HepG2 (cell line): Measurements from ENCODE around the gene HBB. TPM values are rescaled to one million over a fixed set of nuclear protein-coding genes. Genes with fewer than 3 reads are reported as not detected.

ENCODE experiments used
- ATAC-seq: fragments of 200-7000 bp; cut with Tn5 transposase; 3 replicates; pipeline ENCODE4 v1.9.1; 2020; ENCODE audit warnings: mild to moderate bottlenecking, moderate library complexity
- BruUV-seq: library from RNA; stranded (reverse); fragments of 400-500 nt; replicated peaks from 2 replicates; lab custom pipeline; 2021; lab: Mats Ljungman, UMichigan
- CTCF ChIA-PET: fragments of 300-600 bp; formaldehyde crosslinking; extraction: SDS; loops from one replicate; lab custom pipeline; 2021; ENCODE audit warnings: low total read pairs, inconsistent platforms, low intra/inter-chr PET ratio; lab: Yijun Ruan, JAX
- POLR2A ChIA-PET: fragments of 350-600 bp; sonication (Branson Sonifier 250); formaldehyde crosslinking; loops from one replicate; lab custom pipeline; 2020; ENCODE audit warnings: antibody characterized with exemption, inconsistent platforms; lab: Yijun Ruan, JAX
- DNase-seq: peaks from one replicate; pipeline ENCODE4 v3.0.0-alpha.2; 2015; ENCODE audit warnings: low spot score
- FAIRE-seq: peaks from 3 replicates; lab custom pipeline; 2011; peaks lifted over from hg19 to GRCh38; lab: Jason Lieb, UNC
- H2AFZ ChIP-seq: one replicate; pipeline ENCODE4 v1.6.1; 2011; ENCODE audit warnings: low read length, inconsistent platforms
- H3K27ac ChIP-seq: fragments of 300-600 bp; 3 replicates; pipeline ENCODE4 v1.8.0; 2011; ENCODE audit warnings: mixed run types, mild to moderate bottlenecking, mixed read lengths, low read length, inconsistent platforms; ENCODE audit not compliant: insufficient read depth; ENCODE audit errors: extremely low read length
- H3K27me3 ChIP-seq, 2 experiments: fragments of 200-600 bp in 1 of 2; 2 replicates in 1 of 2; 3 replicates in 1 of 2; pipeline versions ENCODE4 v1.6.0 to v1.8.0; 2011; ENCODE audit warnings: low read length in 2 of 2, mild to moderate bottlenecking in 2 of 2, moderate library complexity in 2 of 2, inconsistent platforms in 1 of 2; ENCODE audit not compliant: insufficient read depth in 2 of 2, control insufficient read depth in 1 of 2
- H3K36me3 ChIP-seq, 2 experiments: fragments of 200-600 bp in 1 of 2; replicated peaks in 1 of 2; 2 replicates in 1 of 2; 3 replicates in 1 of 2; pipeline versions ENCODE4 v1.5.1 to v1.8.0; 2011; ENCODE audit warnings: low read length in 2 of 2, inconsistent platforms in 1 of 2; ENCODE audit not compliant: insufficient read depth in 2 of 2, control insufficient read depth in 1 of 2
- H3K4me1 ChIP-seq: 2 replicates; pipeline ENCODE4 v1.5.1; 2012; ENCODE audit warnings: low read length, inconsistent platforms; ENCODE audit not compliant: insufficient read depth
- H3K4me2 ChIP-seq: 2 replicates; pipeline ENCODE4 v1.6.0; 2011; ENCODE audit warnings: low read depth, low read length, inconsistent platforms
- H3K4me3 ChIP-seq, 3 experiments: fragments of 200-600 bp in 1 of 3; sonication (generic), shearing (Covaris generic) in 1 of 3; replicated peaks in 1 of 3; 2 replicates each; pipeline ENCODE4 v1.5.1; 2011 to 2016; ENCODE audit warnings: low read length in 3 of 3, inconsistent platforms in 2 of 3, low read depth in 2 of 3, mild to moderate bottlenecking in 2 of 3, control low read depth in 1 of 3, mixed read lengths in 1 of 3; ENCODE audit not compliant: insufficient read depth in 1 of 3
- H3K79me2 ChIP-seq: one replicate; pipeline ENCODE4 v1.6.1; 2011; ENCODE audit warnings: low read length, inconsistent platforms; ENCODE audit not compliant: insufficient read depth
- H3K9ac ChIP-seq: 2 replicates; pipeline ENCODE4 v1.6.0; 2011; ENCODE audit warnings: mild to moderate bottlenecking, low read depth, low read length, inconsistent platforms; ENCODE audit not compliant: insufficient read depth
- H3K9me3 ChIP-seq: 2 replicates; pipeline ENCODE4 v1.5.1; 2012; ENCODE audit warnings: mild to moderate bottlenecking, low read length
- H4K20me1 ChIP-seq: 2 replicates; pipeline ENCODE4 v1.6.0; 2011; ENCODE audit warnings: inconsistent platforms, mild to moderate bottlenecking, low read length, moderate library complexity; ENCODE audit not compliant: insufficient read depth
- ARID2 ChIP-seq: sonication (generic); formaldehyde crosslinking; IDR thresholded peaks from 2 replicates; pipeline ENCODE4 v1.8.1; 2022; ENCODE audit warnings: mild to moderate bottlenecking, missing genetic modification reagents, borderline replicate concordance
- ELF3 ChIP-seq: IDR thresholded peaks from 2 replicates; pipeline ENCODE4 v1.6.1; 2016; ENCODE audit warnings: missing genetic modification reagents, missing compliant biosample characterization
- GMEB1 ChIP-seq: sonication (generic); formaldehyde crosslinking; IDR thresholded peaks from 2 replicates; pipeline ENCODE4 v1.5.1; 2020; ENCODE audit warnings: missing genetic modification reagents, mild to moderate bottlenecking, borderline replicate concordance
- HCFC1 ChIP-seq: fragments of 150-350 bp; IDR thresholded peaks from 2 replicates; pipeline ENCODE4 v1.6.1; 2014; ENCODE audit warnings: low read depth, low read length
- IKZF5 ChIP-seq: IDR thresholded peaks from 2 replicates; pipeline ENCODE4 v1.6.1; 2018; ENCODE audit warnings: missing genetic modification reagents, mild to moderate bottlenecking, missing compliant biosample characterization
- IRF9 ChIP-seq: sonication (generic); formaldehyde crosslinking; IDR thresholded peaks from 2 replicates; pipeline ENCODE4 v1.8.0; 2022; ENCODE audit warnings: missing genetic modification reagents, mild to moderate bottlenecking, borderline replicate concordance
- KAT8 ChIP-seq: IDR thresholded peaks from 2 replicates; pipeline ENCODE4 v1.6.1; 2016; ENCODE audit warnings: missing genetic modification reagents, missing compliant biosample characterization
- NRL ChIP-seq: sonication (generic); formaldehyde crosslinking; IDR thresholded peaks from 2 replicates; pipeline ENCODE4 v1.5.0; 2020; ENCODE audit warnings: missing genetic modification reagents, mild to moderate bottlenecking, moderate library complexity, borderline replicate concordance
- SIN3A ChIP-seq: IDR thresholded peaks from 2 replicates; pipeline ENCODE4 v1.6.1; 2011; ENCODE audit warnings: low read depth, mild to moderate bottlenecking, control low read depth, low read length, borderline replicate concordance
- SOX5 ChIP-seq: IDR thresholded peaks from 2 replicates; pipeline ENCODE4 v1.6.1; 2016; ENCODE audit warnings: borderline replicate concordance
- SUZ12 ChIP-seq: fragments of 150-350 bp; IDR thresholded peaks from 2 replicates; pipeline ENCODE4 v1.6.1; 2014; ENCODE audit warnings: low read depth, low read length
- TARDBP ChIP-seq: sonication (generic); formaldehyde crosslinking; IDR thresholded peaks from 2 replicates; pipeline ENCODE4 v1.8.0; 2022; ENCODE audit warnings: mild to moderate bottlenecking, missing genetic modification reagents
- ZHX2 ChIP-seq, 2 experiments: sonication (generic) in 1 of 2; formaldehyde crosslinking in 1 of 2; IDR thresholded peaks; 2 replicates each; pipeline versions ENCODE4 v1.6.1 to v1.9.0; 2014 to 2022; ENCODE audit warnings: antibody characterized with exemption in 1 of 2, borderline replicate concordance in 1 of 2, inconsistent platforms in 1 of 2, low read depth in 1 of 2, missing genetic modification reagents in 1 of 2
- ZNF326 ChIP-seq: sonication (generic); formaldehyde crosslinking; IDR thresholded peaks from 2 replicates; pipeline ENCODE4 v1.4.0; 2020; ENCODE audit warnings: missing genetic modification reagents, borderline replicate concordance
- ZNF382 ChIP-seq: sonication (generic); formaldehyde crosslinking; IDR thresholded peaks from 2 replicates; pipeline ENCODE4 v1.5.0; 2020; ENCODE audit warnings: missing genetic modification reagents, mild to moderate bottlenecking, borderline replicate concordance
- WGBS: methylation state at CpG from one replicate; pipeline ENCODE4 v1.1.6; 2017; ENCODE audit warnings: low lambda C conversion rate; 5-methylcytosine and 5-hydroxymethylcytosine counted together
- in situ Hi-C: cut with HindIII; loops from 2 replicates; pipeline ENCODE4 v1.10.0; 2017; ENCODE audit warnings: low pct_unique_long_range_greater_than_20kb; ENCODE audit not compliant: extremely low pct_ligation_motif_present
- intact Hi-C: fragments of 100-400 bp; cut with micrococcal nuclease; formaldehyde crosslinking; loops from one replicate; pipeline ENCODE4 v1.10.0; 2022; ENCODE audit not compliant: unreplicated experiment
- polyA plus RNA-seq, 8 experiments: library from polyadenylated mRNA; depleted of rRNA in 3 of 8; stranded (reverse) in 7 of 8; unstranded in 1 of 8; fragments of >200 nt; fragmentation: Illumina TruSeq in 4 of 8; extraction: Trizol in 4 of 8; gene quantifications; 2 replicates each; pipeline versions ENCODE4 v1.2.1 to v1.2.3, GENCODE V29; 2011 to 2016; ENCODE audit warnings: low read depth in 4 of 8, missing spikeins in 1 of 8, mixed read lengths in 1 of 8; ENCODE audit not compliant: insufficient read depth in 1 of 8
- total RNA-seq, 5 experiments: library from RNA; depleted of rRNA; stranded (reverse); fragments of >200 nt; fragmentation: Illumina TruSeq; extraction: Trizol; gene quantifications; 2 replicates each; pipeline ENCODE4 v1.2.3, GENCODE V29; 2016; ENCODE audit warnings: low read depth in 1 of 5

HBB gene
- total and polyA plus RNA-seq, 2 of the 13 experiments (the other 11 are each of a cell fraction or from before 2014, with no cell fraction given), result not detected

GRCh38 chr11:5225480-5225871, 1.4 kb downstream of the HBB start:
- 4% methylated on average over 2 of the region's 2 CpGs for WGBS
- TF ChIP-seq ZNF326 (CRISPR knock-in tag) (no peak), SIN3A (no peak), GMEB1 (CRISPR knock-in tag) (no peak), ELF3 (no peak), ZNF382 (no peak), SUZ12 (no peak), ZHX2 (IDR thresholded peaks at IDR 0.05; ENCODE audit: low read depth) (no peak), ZHX2 (CRISPR knock-in tag; IDR thresholded peaks at IDR 0.05; ENCODE audit: borderline replicate concordance) (no peak), TARDBP (no peak), SOX5 (CRISPR knock-in tag) (no peak), HCFC1 (no peak), KAT8 (CRISPR knock-in tag) (no peak), ARID2 (CRISPR knock-in tag) (no peak), IKZF5 (no peak), NRL (no peak), IRF9 (no peak)

More at GRCh38 chr11:5225480-5225871, 1.4 kb downstream of the HBB start:
- no peak overlapping the region for H2AFZ ChIP-seq
- no peaks in the 10 kb centered on the region for H3K79me2 ChIP-seq
- in situ Hi-C loops (no loop called here), intact Hi-C loops (no loop called here)
- no peak for FAIRE-seq
- no peak for ATAC-seq
- ChIA-PET CTCF (no interaction called here), POLR2A (no interaction called here)
- H3K4me3 ChIP-seq, result no peak overlapping the region
- no TSS peak for BruUV-seq
- H3K9ac ChIP-seq, result no peak overlapping the region
- DNase-seq, result no peak
- no peak overlapping the region for H3K4me2 ChIP-seq
- H3K4me1 ChIP-seq, result no peaks in the 10 kb centered on the region
- peaks cover 0 to 3% of the 10 kb centered on the region in 2 experiments; a peak in 1 of 5 replicates for H3K27me3 ChIP-seq
- H3K36me3 ChIP-seq, result no peaks in the 10 kb centered on the region
- no peaks in the 10 kb centered on the region for H4K20me1 ChIP-seq
- H3K9me3 ChIP-seq, result no peaks in the 10 kb centered on the region
- no peak overlapping the region for H3K27ac ChIP-seq
